K562 (cell line): ENCODE results near the gene KLHL8. TPM values are rescaled to one million over a fixed set of nuclear protein-coding genes. Genes with fewer than 3 reads are reported as not detected.

Experiments
- EP400 ChIP-seq: fragments of 450-650 bp; IDR thresholded peaks from 2 replicates; pipeline ENCODE4 v1.6.1; 2017; ENCODE audit warnings: antibody characterized with exemption, mild to moderate bottlenecking, moderate library complexity
- GABPB1 ChIP-seq: sonication (generic); formaldehyde crosslinking; IDR thresholded peaks from 2 replicates; pipeline ENCODE4 v1.8.0; 2022; ENCODE audit warnings: mild to moderate bottlenecking, missing genetic modification reagents
- MEIS2 ChIP-seq: fragments of 450-650 bp; IDR thresholded peaks from 2 replicates; pipeline ENCODE4 v1.6.1; 2014; ENCODE audit warnings: mild to moderate bottlenecking; ENCODE audit not compliant: partially characterized antibody
- SAFB2 ChIP-seq: fragments of 200-400 bp; formaldehyde crosslinking; IDR thresholded peaks from 2 replicates; pipeline ENCODE4 v1.6.1; 2018; ENCODE audit warnings: borderline replicate concordance, low read length, low read depth, moderate library complexity; ENCODE audit not compliant: severe bottlenecking
- ZBTB33 ChIP-seq: sonication (generic); formaldehyde crosslinking; IDR thresholded peaks from 2 replicates; pipeline ENCODE4 v1.8.1; 2023; ENCODE audit warnings: mild to moderate bottlenecking, missing genetic modification reagents
- ZBTB34 ChIP-seq: fragments of 250-450 bp; sonication (Bioruptor Pico); IDR thresholded peaks from 2 replicates; pipeline ENCODE4 v1.8.0; 2021; ENCODE audit warnings: mild to moderate bottlenecking, moderate library complexity
- polyA plus RNA-seq, 8 experiments: library from polyadenylated mRNA; depleted of rRNA in 4 of 8; stranded (reverse) in 5 of 8; unstranded in 3 of 8; fragments of >200 nt; fragmentation: Nextera tagmentation in 2 of 8; fragmentation: Illumina TruSeq in 1 of 8; extraction: Ambion mirVana in 2 of 8; extraction: Trizol in 1 of 8; gene quantifications; 2 replicates each; pipeline versions ENCODE4 v1.2.1 to v1.2.3, GENCODE V29; 2011 to 2014; ENCODE audit warnings: inconsistent platforms in 1 of 8, missing spikeins in 1 of 8
- total RNA-seq, 7 experiments: library from RNA; depleted of rRNA in 6 of 7; stranded (reverse); fragments of >200 nt in 6 of 7; fragmentation: Illumina TruSeq in 2 of 7; extraction: Trizol in 2 of 7; gene quantifications; 2 replicates each; pipeline versions ENCODE4 v1.2.1 to v1.2.3, GENCODE V29; 2011 to 2021; ENCODE audit warnings: low replicate concordance in 1 of 7
- TF ChIP-seq, protein P1 (sequence below), 2 experiments: fragments of 450-650 bp in 1 of 2; IDR thresholded peaks; 2 replicates each; pipeline ENCODE4 v1.6.1; 2011 to 2017; ENCODE audit warnings: low read depth in 2 of 2, antibody characterized with exemption in 1 of 2, borderline replicate concordance in 1 of 2, low read length in 1 of 2, mild to moderate bottlenecking in 1 of 2, mixed read lengths in 1 of 2; ENCODE audit not compliant: control insufficient read depth in 1 of 2

Gene KLHL8
- total and polyA plus RNA-seq, 9 of the 15 experiments (the other 6 are each of a cell fraction or from before 2014, with no cell fraction given) = 8.7 to 25.3 (median 15.7) TPM

DNA sequence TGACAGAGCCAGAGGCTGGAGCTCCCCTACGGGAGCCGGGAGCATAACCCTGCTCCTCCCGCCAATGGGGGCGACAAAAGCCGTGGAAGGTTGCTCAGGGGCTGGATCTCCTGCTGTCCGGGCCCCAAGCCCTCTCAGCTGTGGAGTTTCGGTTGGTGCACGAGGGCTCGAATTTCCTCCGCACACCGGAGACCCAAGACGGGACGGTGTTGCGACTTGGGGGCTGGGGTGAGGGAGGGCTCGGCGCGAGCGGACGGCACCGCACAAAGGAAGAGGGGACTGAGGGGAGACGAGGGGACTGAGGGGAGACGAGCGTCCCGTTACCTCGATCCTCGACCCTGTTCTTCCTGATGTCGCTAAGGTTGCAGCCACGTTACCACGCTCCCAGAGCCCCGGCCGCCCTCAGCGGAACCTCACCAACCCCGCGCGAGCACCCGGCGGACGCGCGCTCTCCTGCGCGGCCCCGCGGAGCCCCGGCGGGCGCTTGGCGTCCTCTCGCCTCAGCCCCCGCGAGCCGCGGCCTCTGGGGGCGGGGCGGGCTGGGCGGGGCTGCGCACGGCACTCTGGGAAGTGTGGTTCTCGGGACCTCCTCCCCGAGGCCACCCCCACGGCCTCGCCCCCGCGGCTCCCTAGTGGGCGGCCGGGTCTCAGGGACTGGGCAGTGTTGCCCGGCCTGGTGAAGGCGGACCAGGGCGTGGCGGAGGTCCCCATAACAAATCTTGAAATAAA lies at the start of gene KLHL8 (continued):
- TF ChIP-seq, protein P1, sequence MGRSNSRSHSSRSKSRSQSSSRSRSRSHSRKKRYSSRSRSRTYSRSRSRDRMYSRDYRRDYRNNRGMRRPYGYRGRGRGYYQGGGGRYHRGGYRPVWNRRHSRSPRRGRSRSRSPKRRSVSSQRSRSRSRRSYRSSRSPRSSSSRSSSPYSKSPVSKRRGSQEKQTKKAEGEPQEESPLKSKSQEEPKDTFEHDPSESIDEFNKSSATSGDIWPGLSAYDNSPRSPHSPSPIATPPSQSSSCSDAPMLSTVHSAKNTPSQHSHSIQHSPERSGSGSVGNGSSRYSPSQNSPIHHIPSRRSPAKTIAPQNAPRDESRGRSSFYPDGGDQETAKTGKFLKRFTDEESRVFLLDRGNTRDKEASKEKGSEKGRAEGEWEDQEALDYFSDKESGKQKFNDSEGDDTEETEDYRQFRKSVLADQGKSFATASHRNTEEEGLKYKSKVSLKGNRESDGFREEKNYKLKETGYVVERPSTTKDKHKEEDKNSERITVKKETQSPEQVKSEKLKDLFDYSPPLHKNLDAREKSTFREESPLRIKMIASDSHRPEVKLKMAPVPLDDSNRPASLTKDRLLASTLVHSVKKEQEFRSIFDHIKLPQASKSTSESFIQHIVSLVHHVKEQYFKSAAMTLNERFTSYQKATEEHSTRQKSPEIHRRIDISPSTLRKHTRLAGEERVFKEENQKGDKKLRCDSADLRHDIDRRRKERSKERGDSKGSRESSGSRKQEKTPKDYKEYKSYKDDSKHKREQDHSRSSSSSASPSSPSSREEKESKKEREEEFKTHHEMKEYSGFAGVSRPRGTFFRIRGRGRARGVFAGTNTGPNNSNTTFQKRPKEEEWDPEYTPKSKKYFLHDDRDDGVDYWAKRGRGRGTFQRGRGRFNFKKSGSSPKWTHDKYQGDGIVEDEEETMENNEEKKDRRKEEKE (IDR thresholded peaks at IDR 0.05; ENCODE audit: borderline replicate concordance in 1 of 2, control insufficient read depth in 1 of 2, low read depth in 2 of 2, low read length in 1 of 2) = 0 out of 4 replicates have a peak, but pooled peaks of 1 of the 2 experiments have one; percentile 18
- TF ChIP-seq ZBTB34 (CRISPR knock-in tag) = no peak
- TF ChIP-seq GABPB1 (CRISPR knock-in tag) = 0 out of 2 replicates have a peak, but pooled peaks have one; percentile 35
- no peak for TF ChIP-seq MEIS2
- TF ChIP-seq EP400 = peak; percentile 86
- no peak; the same call in none of the 2 replicates for TF ChIP-seq ZBTB33
- TF ChIP-seq SAFB2 = no peak
